ENCODE data around the gene NWD2. TPM values are rescaled to one million over a fixed set of nuclear protein-coding genes. Genes with fewer than 3 reads are reported as not detected.

The NWD2 gene
- polyA plus RNA-seq, 1 donor from 2014 or later: 0.06 TPM

GRCh38 chr4:37358748-37359147 lies 114.2 kb downstream of the NWD2 start:
- TF ChIP-seq MXI1 (conservative IDR thresholded peaks at IDR 0.05; ENCODE audit: poor library complexity, severe bottlenecking): no peak
- no peak for TF ChIP-seq TAF1 (IDR thresholded peaks at IDR 0.05; ENCODE audit: low read depth)
- no peak for TF ChIP-seq EZH2 (IDR thresholded peaks at IDR 0.05; ENCODE audit: borderline replicate concordance, insufficient read depth, low read length, poor library complexity, severe bottlenecking)
- TF ChIP-seq CTCF (IDR thresholded peaks at IDR 0.05; ENCODE audit: poor library complexity, severe bottlenecking): no peak
- no peak for TF ChIP-seq EP300 (conservative IDR thresholded peaks at IDR 0.05; ENCODE audit: poor library complexity, severe bottlenecking)
- TF ChIP-seq SMC3 (conservative IDR thresholded peaks at IDR 0.05; ENCODE audit: poor library complexity): no peak
- TF ChIP-seq POLR2AphosphoS5 (IDR thresholded peaks at IDR 0.05): no peak
- TF ChIP-seq REST (IDR thresholded peaks at IDR 0.05; ENCODE audit: borderline replicate concordance): no peak
- no peak for TF ChIP-seq RAD21 (conservative IDR thresholded peaks at IDR 0.05)
- H3K9me3 ChIP-seq (ENCODE audit: low read length): no peaks in the 10 kb centered on the region
- no peak overlapping the region for H2AFZ ChIP-seq (ENCODE audit: low read depth, low read length)
- H3K36me3 ChIP-seq (ENCODE audit: insufficient read depth, low read length): no peaks in the 10 kb centered on the region
- H3K4me2 ChIP-seq (ENCODE audit: low read length): no peak overlapping the region
- H3F3A ChIP-seq (ENCODE audit: insufficient read depth, low read length, poor library complexity, severe bottlenecking): no peaks in the 10 kb centered on the region
- H4K20me1 ChIP-seq (ENCODE audit: insufficient read depth): no peaks in the 10 kb centered on the region
- H3K27me3 ChIP-seq (ENCODE audit: insufficient read depth, low read depth, low read length): no peaks in the 10 kb centered on the region
- H3K4me3 ChIP-seq (ENCODE audit: low read length): no peak overlapping the region
- no peak overlapping the region for H3K27ac ChIP-seq (ENCODE audit: low read length)
- no peaks in the 10 kb centered on the region for H3K79me2 ChIP-seq (replicated peaks; ENCODE audit: insufficient read depth, low read length)
- H3K9me2 ChIP-seq (ENCODE audit: insufficient read depth, low read length): no peaks in the 10 kb centered on the region
- no peak overlapping the region for H3K9ac ChIP-seq (ENCODE audit: low read length)

GRCh38 chr4:37359261-37359660 lies 114.7 kb downstream of the NWD2 start:
- TF ChIP-seq TAF1 (IDR thresholded peaks at IDR 0.05; ENCODE audit: low read depth) (no peak), EP300 (conservative IDR thresholded peaks at IDR 0.05; ENCODE audit: poor library complexity, severe bottlenecking) (no peak), REST (IDR thresholded peaks at IDR 0.05; ENCODE audit: borderline replicate concordance) (no peak), EZH2 (IDR thresholded peaks at IDR 0.05; ENCODE audit: borderline replicate concordance, insufficient read depth, low read length, poor library complexity, severe bottlenecking) (no peak), CTCF (IDR thresholded peaks at IDR 0.05; ENCODE audit: poor library complexity, severe bottlenecking) (no peak), MXI1 (conservative IDR thresholded peaks at IDR 0.05; ENCODE audit: poor library complexity, severe bottlenecking) (no peak), RAD21 (conservative IDR thresholded peaks at IDR 0.05) (no peak), POLR2AphosphoS5 (IDR thresholded peaks at IDR 0.05) (no peak)
- H3K27ac ChIP-seq (ENCODE audit: low read length): no peak overlapping the region
- H3K79me2 ChIP-seq (replicated peaks; ENCODE audit: insufficient read depth, low read length): no peaks in the 10 kb centered on the region
- no peaks in the 10 kb centered on the region for H3K36me3 ChIP-seq (ENCODE audit: insufficient read depth, low read length)
- H3F3A ChIP-seq (ENCODE audit: insufficient read depth, low read length, poor library complexity, severe bottlenecking): no peaks in the 10 kb centered on the region
- H3K9ac ChIP-seq (ENCODE audit: low read length): no peak overlapping the region
- no peaks in the 10 kb centered on the region for H4K20me1 ChIP-seq (ENCODE audit: insufficient read depth)
- no peaks in the 10 kb centered on the region for H3K9me2 ChIP-seq (ENCODE audit: insufficient read depth, low read length)
- H3K9me3 ChIP-seq (ENCODE audit: low read length): no peaks in the 10 kb centered on the region
- no peak overlapping the region for H3K4me2 ChIP-seq (ENCODE audit: low read length)
- H2AFZ ChIP-seq (ENCODE audit: low read depth, low read length): no peak overlapping the region
- no peak overlapping the region for H3K4me3 ChIP-seq (ENCODE audit: low read length)
- H3K27me3 ChIP-seq (ENCODE audit: insufficient read depth, low read depth, low read length): no peaks in the 10 kb centered on the region
